Sigmoid colon (tissue), 4 donors: ENCODE measurements around the gene NUP85.
"Not testable (repeated sequence)": the region's sequence is repeated elsewhere in the genome, so short reads cannot be mapped to it uniquely, and the experiment has no call there.

Experiments used
- EP300 ChIP-seq, 4 donors: sonication (generic); formaldehyde crosslinking; IDR thresholded peaks; one replicate each; pipeline ENCODE4 v1.6.1; 2017; ENCODE audit warnings: antibody characterized with exemption in 4 of 4
- POLR2A ChIP-seq, 2 donors: fragments of 450-650 bp; IDR thresholded peaks; one replicate each; pipeline ENCODE4 v1.6.1; 2016; ENCODE audit warnings: antibody characterized with exemption in 2 of 2, mild to moderate bottlenecking in 2 of 2, moderate library complexity in 2 of 2
- POLR2AphosphoS5 ChIP-seq, 4 donors: sonication (generic); formaldehyde crosslinking; IDR thresholded peaks; one replicate each; pipeline ENCODE4 v1.6.1; 2017; ENCODE audit warnings: antibody characterized with exemption in 4 of 4
- TF ChIP-seq, protein P1 (sequence below), 4 experiments: fragments of 450-650 bp in 3 of 4; fragments of 200-600 bp in 1 of 4; IDR thresholded peaks; one replicate each; pipeline ENCODE4 v1.5.1; 2016 to 2019; ENCODE audit warnings: antibody characterized with exemption in 4 of 4, mild to moderate bottlenecking in 3 of 4, moderate library complexity in 2 of 4

DNA sequence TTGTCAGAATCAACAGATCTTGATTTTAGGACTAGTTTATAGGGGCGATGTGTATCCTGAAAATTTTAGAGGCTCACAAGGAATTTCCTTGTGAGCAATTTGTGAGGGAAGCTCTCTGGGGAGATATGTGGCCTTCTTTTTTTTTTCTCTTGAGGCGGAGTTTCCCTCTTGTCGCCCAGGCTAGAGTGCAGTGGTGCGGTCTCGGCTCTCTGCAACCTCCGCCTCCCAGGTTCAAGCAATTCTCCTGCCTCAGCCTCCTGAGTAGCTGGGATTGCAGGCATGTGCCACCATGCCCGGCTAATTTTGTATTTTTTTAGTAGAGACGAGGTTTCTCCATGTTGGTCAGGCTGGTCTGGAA, 1.6 kb downstream of the NUP85 start:
- not testable (repeated sequence) for TF ChIP-seq POLR2AphosphoS5, POLR2A, EP300 (IDR thresholded peaks at IDR 0.05)
- TF ChIP-seq, protein P1, sequence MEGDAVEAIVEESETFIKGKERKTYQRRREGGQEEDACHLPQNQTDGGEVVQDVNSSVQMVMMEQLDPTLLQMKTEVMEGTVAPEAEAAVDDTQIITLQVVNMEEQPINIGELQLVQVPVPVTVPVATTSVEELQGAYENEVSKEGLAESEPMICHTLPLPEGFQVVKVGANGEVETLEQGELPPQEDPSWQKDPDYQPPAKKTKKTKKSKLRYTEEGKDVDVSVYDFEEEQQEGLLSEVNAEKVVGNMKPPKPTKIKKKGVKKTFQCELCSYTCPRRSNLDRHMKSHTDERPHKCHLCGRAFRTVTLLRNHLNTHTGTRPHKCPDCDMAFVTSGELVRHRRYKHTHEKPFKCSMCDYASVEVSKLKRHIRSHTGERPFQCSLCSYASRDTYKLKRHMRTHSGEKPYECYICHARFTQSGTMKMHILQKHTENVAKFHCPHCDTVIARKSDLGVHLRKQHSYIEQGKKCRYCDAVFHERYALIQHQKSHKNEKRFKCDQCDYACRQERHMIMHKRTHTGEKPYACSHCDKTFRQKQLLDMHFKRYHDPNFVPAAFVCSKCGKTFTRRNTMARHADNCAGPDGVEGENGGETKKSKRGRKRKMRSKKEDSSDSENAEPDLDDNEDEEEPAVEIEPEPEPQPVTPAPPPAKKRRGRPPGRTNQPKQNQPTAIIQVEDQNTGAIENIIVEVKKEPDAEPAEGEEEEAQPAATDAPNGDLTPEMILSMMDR (IDR thresholded peaks at IDR 0.05): not testable (repeated sequence)
